Measurements from ENCODE around the gene UBE2Q2.

GRCh38 chr15:75815811-75816719 is 27.2 kb upstream of the UBE2Q2 start:
- no peak for TF ChIP-seq CTCF (conservative IDR thresholded peaks at IDR 0.05 in 1 of 2, IDR thresholded peaks at IDR 0.05 in 1 of 2; ENCODE audit: extremely low read depth in 1 of 2, insufficient read depth in 1 of 2, low read depth in 1 of 2, low read length in 2 of 2)
- TF ChIP-seq EZH2 (IDR thresholded peaks at IDR 0.05; ENCODE audit: borderline replicate concordance, low read length): no peak

Data from mammary epithelial cell (primary cell).